Dermis blood vessel endothelial cell (primary cell): Measurements from ENCODE around the gene ANKRD33B. TPM values are rescaled to one million over a fixed set of nuclear protein-coding genes. Genes with fewer than 3 reads are reported as not detected.
"Not testable (repeated sequence)": the region's sequence is repeated elsewhere in the genome, so short reads cannot be mapped to it uniquely, and the experiment has no call there.

ENCODE experiments used
- DNase-seq: peaks from one replicate; pipeline ENCODE4 v3.0.0; 2010
- total RNA-seq: library from RNA; depleted of rRNA; stranded (reverse); fragments of >200 nt; gene quantifications from 2 replicates; pipeline ENCODE4 v1.2.3, GENCODE V29; 2014

ANKRD33B gene
- total RNA-seq, 1 donor from 2014 or later = 2.0 TPM

GRCh38 chr5:10559151-10559550 is 4.7 kb upstream of the ANKRD33B start:
- no peak for DNase-seq

- DNase-seq = no peak
Measured at GRCh38 chr5:10559871-10560270, 4.0 kb upstream of the ANKRD33B start.

DNA sequence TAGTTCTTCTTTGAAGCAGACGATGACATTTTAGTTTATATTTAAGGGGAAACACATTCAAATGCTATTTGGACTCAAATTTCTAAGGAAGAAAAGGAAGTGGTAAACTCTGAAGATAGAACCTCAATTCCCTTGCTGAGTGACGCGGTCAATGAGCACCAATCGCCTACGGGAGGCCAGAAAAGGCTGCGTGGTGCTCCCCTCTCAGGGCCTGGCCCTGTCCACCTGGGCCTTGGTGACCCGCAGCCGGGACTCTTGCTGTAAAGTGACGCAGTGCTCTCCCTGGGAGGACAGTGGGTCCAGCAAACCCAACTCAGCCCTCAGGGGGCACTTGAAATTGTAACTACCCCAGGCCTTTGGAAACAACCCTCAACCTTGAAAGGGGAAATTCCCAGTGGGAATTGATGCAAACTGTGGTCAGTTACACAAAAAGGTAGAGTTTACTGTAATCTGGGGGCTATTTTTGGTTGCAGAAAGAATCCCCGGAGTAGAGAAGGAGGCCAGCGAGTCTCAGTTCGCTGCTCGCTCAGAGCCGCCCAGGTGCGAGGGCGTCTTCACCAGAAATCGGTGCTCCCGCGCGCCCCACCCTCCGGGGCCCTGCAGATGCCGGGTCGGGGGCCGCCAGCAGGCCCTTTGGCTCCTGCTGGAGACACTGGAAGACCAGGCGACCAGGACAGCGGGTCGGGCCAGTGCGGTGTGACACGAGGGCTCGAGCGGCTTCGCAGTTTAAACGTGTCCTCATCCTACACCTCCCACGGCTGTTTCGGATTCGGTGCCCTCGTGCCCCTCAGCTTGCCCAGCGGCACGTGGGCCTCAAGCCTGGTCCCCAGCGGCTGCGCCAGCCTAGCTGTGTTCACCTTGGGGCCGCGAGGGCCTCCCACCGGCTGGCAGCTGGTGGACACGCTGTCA is 1.4 kb upstream of the ANKRD33B start:
- DNase-seq = no peak

- DNase-seq = peak; percentile 48
Measured at GRCh38 chr5:10563110-10563944, 543 bp upstream of the ANKRD33B start.

DNA sequence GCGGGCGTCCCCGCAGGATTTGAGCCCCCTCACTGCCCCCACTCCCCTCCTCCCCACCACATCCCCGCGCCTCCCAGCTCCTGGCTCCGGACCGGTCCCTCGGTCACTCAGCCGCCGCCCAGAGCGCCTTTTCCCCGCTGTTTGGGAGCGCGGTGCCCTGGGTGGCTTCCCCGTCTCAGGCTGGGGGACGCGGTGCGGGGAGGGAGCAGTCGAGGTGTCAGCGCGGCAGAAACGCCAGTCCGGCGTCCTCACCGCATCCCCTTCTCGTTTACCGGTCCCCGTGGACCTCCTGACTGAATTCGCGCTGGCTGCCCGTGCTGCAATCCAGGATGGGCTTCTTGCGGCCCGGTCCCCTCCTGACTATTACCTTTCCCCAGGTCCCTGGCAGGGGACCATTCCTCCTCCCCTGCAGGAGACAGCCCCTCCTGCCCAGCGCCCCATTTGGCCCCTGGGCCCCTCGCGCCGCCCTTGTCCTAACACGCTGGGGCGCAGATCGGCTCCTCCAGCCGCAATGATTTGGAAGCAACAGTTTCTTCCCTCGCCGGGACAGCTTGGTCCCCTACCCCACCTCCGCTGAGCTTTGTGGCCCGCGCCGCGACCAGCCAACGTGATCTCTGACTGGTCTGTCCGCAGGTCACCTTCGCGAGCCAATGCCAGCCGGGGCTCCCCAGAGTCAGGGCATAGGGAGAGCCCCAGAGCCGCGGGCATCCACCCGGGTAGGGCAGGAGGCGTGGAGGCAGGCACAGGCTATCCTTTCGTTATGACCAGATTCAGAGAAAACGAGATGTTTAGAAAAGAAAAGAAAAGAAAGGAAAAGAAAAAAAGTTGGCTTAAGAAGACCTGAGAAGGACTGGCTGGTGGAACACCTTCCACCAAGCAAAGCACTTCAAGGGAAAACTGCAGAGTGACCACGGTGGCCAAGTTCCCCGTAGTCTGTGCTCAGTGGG is 1.2 kb downstream of the ANKRD33B start:
- DNase-seq = peak; percentile 30

- DNase-seq = no peak
Measured at GRCh38 chr5:10565785-10566542, 2.1 kb downstream of the ANKRD33B start.

DNA sequence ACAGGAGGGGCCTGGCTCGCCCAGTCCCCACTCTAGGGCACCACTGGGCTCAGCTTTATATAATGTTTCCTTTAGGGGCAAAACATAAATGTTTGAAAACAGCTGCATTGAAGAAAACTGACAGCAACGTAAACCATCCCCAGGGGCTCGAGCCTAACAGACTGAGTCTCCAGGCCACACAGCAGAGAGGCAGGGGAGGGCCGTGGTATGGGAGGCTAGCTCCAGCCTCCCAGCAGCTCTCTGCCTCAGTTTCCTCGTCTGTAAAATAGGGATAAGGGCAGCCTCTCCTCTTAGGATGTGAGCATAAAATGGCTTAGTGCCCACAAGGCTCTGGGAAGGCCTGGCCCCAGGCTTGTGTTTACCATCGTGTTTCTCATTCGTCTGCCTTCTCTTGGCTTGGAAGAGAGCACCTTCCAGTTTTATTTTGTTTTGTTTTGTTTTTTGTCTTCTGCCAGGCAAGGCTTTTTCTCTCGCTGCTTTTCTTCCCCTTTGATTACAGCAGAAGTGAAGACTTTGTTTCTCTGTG is 2.7 kb downstream of the ANKRD33B start:
- no peak for DNase-seq

DNA sequence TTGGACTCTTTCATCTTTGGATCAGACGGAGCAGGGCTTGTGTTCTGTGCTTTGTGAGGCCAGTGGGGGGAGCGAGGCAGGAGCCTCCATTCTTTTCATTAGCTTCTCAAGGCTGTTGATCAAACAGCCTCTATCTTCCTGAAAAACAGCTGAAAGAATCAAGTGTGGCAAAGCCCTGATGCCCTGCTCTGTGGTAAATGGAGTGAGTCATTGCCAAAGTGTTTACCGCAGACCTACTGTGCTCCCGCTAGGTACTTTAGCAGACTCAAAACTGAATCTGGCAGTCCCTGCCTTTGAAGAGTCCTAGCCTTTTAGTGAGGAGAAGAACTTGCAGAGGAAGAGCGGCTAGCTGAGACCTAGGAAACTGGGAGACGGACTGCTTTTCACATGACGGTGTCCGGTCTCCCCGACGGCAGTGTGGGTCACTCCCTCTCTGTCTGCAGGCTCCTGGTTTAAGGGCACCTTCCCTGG is 3.3 kb downstream of the ANKRD33B start:
- no peak for DNase-seq

DNA sequence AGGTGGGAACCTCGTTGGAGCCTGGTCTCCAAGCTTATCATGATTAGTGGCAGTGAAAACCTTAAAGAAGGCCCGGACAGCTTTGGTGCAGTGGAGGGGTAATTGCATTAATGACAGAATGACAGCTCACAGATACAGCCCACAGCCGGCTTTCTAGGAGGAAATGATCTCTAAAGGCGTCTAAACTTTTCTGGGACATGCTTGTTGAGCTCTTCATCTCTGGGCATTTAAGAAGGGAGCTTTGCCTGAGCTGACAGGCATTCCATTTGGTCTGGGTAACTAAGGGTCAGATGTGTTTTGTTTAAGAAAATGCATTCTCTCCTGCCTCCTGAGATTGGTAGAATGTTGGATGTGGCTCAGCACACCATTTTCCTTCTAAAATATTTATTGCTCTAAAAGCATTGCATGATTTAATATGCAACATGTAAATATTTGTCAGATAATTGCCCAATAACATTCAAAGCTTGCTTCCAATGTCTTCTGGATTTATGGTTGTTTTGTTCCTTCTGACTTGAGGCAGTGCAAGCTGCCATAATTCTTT is 4.0 kb downstream of the ANKRD33B start:
- no peak for DNase-seq

DNA sequence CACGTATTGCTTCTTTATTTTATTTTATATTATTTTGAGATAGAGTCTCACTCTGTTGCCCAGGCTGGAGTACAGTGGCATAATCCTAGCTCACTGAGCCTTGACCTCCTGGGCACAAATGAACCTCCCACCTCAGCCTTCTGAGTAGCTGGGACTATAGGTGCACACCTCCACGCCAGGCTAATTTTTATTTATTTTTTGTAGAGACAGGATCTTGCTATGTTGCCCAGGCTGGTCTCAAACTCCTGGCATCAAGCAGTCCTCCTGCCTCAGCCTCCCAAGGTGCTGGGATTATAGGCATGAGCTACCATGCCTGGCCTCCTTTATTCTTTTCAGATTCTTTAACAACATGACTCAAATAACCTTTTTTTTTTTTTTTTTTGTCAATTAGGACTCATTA is 6.7 kb downstream of the ANKRD33B start:
- not testable (repeated sequence) for DNase-seq

- no peak for DNase-seq
Measured at GRCh38 chr5:10572451-10572850, 8.6 kb downstream of the ANKRD33B start.

GRCh38 chr5:10573487-10574145 is 9.7 kb downstream of the ANKRD33B start:
- DNase-seq = no peak

DNA sequence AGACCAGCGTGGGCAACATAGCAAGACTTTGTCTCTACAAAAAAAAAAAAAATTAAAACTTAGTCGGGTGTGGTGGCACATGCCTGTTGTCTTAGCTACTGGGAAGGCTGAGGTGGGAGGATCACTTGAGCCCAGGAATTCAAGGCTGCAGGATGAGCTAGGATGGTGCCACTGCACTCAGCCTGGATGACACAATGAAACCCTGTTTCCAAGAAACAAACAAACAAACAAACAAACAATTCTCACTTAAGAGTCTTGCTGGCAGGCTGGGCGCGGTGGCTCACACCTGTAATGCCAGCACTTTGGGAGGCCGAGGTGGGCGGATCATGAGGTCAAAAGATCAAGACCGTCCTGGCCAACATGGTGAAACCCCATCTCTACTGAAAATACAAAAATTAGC is 11.0 kb downstream of the ANKRD33B start:
- DNase-seq = not testable (repeated sequence)

DNA sequence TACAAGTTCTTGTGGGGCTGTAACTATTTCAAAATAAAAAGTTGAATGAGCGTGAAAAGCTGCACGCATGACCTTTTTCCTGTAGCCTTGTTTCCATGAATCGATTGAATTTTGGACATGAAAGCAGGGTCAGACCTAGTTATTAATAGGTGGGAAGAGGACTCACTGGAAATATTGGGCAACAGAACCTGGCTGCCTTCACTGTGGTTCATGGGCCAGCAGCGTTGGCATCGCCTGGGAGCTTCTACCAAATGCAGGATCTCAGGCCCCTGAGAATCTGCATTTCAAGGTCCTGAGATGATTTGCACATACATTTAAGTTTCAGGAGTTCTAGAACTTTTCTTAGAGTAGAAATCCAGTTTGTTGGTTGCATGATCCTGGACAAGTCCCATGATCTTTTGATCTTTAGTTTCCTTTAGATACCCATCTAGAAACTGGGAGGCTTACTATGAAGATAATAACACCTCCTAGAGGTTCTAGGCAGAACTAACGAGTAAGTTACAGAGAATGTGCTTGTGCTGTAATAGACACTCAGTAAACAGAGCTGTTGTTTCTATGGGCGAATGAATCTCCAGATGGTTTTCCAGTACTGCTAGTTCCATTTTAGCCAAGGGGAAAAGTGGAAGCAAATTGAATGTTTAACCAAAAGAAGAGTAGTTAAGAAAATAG is 12.4 kb downstream of the ANKRD33B start:
- no peak for DNase-seq

DNA sequence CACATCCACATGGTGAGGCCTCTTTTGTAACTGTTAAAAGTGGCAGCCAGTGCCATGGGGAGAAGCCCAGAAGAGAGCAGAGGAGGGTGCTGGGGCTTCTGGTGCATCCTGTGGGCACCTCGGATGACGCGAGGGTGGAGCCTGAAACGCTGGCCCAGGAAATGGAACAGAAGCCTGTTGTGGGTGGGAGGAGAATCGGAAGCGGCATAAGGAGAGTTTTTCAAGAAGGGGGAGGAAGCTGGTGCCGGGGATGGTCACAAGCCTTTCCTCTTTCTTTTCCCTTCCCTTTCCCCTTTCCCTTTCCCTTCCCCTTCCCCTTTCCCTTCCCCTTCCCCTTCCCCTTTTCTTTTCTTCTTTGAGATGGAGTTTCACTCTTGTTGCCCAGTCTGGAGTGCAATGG is 12.9 kb downstream of the ANKRD33B start:
- DNase-seq = no peak

DNA sequence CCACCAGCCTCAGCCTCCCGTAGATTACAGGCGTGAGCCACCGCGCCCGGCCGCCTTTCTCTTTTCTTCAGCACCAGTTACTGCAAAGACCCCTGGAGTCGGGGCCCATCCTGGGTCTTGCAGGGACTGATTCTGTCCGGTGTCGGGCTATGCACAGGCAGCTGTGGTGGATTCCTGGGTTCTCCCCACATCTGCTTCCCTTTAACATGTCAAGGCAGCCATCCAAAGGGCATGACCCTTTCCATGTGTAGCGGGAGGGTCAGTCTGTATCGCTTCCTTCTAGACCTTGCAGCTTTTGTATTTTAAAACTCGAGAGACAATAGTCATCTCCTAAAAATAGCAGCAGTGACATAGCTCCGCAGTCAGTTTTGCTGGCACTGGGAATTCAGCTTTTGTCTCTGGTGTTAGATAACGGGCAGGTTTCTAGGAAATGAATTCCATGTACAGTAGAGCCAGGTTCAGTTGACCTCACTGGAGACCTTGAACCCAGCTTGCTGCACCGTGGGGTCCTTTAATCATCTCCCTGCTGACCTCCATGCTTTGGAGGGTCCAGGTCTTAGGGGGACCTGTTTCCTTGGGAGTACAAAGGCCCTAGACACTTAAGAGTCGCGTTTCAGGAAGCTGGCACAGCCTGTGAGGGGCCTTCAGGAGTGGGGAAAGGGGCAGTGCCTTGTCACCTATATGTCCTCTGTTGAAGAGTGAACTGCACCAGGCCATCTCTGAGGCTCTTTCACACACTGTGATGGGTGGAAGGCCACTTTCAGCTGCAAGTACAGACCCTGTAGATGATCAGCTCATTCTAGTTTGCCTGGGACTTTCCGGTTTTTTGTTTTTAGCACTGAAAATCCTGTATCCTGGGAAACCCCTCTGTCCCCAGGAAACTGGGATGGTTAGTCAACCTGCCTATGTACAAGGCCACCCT is 13.8 kb downstream of the ANKRD33B start:
- DNase-seq = peak; percentile 94

GRCh38 chr5:10578293-10578665 is 14.4 kb downstream of the ANKRD33B start:
- DNase-seq = no peak

DNA sequence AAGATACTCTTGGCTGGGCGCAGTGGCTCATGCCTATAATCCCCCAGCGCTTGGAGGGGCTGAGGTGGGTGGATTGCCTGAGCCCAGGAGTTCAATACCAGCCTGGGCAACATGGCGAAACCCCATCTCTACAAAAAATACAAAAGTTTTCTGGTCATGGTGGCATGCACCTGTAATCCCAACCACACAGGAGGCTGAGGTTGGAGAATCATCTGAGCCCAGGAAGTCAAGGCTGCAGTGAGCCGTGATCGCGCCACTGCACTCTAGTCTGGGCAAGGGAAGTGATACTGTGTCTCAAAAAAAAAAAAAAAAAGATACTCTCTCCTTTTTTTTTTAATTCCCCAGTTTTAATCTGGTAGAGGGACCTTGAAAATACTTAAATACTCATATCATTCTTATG is 15.0 kb downstream of the ANKRD33B start:
- no peak for DNase-seq
